ENCODE measurements around the gene GABRG3.
"Not testable (repeated sequence)": the region's sequence is repeated elsewhere in the genome, so short reads cannot be mapped to it uniquely, and the experiment has no call there.

Gene GABRG3

GRCh38 chr15:27182561-27183110 is 211.7 kb downstream of the GABRG3 start:
- ATAC-seq = no peak

DNA sequence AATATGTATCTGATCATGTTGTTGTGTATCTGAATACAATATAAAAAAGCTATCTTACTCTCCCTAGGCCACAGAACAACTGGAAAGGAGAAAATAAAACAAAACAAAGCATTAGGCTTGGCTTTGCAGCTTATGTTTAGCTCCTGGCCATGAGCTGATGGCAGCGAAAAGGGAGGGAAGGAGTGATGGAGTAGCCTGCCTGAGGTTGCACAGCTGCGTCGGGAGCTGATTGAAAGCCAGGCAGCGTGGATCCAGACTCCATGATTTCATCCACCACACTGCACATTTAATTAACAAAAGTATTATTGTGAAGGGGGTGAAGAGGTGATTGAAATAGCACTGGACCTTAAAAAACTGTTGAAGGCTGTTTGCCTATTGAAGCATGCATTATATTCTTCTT is 212.2 kb downstream of the GABRG3 start:
- DNase-seq (no peak), ATAC-seq (no peak)

More at GRCh38 chr15:27182561-27183110, 211.7 kb downstream of the GABRG3 start:
- no peak for DNase-seq

GRCh38 chr15:27191515-27191914 is 220.5 kb downstream of the GABRG3 start:
- not testable (repeated sequence) for ATAC-seq, DNase-seq

DNA sequence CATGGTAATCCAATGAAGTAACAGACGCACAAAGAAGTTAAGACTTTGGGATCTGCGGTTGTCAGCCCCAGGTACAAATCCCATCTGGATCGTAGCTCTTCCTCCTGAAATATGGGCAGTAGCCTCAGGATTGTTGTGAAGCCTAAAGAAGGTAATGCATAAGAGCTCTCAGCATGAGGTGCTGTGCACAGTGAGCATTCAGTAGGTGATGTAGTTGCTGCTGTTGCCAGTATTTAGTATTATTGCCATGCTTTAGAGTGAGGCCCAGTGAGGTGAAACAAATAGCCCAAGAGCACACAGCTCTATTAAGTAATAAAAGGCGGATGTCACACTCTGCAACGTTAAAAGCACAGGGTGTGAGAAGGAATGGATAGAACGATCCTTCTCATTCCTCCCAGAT is 225.7 kb downstream of the GABRG3 start:
- DNase-seq (no peak), ATAC-seq (no peak)

DNA sequence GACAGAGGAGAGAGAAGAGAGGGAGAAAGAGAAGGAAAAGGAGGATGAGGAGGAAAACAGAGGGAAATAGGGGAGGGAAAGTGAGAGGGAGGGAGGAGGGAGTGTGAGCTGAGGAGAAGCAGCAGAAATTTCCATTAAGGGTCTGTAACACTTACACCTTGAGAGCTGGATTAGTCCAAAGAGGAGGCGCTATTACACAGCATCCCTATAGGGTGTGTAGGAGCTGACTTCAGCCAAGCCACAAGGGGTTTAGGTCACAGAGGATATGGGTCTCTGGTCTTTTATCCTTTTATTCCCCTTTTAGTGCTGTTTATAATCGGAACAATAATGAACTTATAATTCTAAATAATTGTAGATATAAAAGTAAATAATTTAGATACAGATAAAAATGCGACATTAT is 230.4 kb downstream of the GABRG3 start:
- DNase-seq (no peak), ATAC-seq (no peak)

DNA sequence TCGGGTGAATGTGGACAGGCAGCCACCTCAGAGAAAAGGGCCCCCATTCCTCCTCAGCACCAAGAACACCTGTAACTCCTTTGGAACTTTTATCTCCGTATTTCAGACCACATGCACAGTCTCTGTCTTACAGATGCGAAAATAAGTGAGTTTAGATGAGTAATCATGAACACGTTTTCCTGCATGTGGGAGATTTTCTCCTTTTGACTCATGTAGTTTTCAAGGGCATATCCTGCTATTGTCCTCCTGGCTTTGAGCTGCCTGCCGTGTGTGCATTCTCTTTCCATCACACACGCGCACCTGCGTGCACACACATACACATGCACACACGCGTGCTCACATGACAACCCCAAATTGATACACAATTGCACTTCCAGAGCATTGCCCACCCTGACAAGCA is 239.2 kb downstream of the GABRG3 start:
- ATAC-seq (no peak), DNase-seq (no peak)

DNA sequence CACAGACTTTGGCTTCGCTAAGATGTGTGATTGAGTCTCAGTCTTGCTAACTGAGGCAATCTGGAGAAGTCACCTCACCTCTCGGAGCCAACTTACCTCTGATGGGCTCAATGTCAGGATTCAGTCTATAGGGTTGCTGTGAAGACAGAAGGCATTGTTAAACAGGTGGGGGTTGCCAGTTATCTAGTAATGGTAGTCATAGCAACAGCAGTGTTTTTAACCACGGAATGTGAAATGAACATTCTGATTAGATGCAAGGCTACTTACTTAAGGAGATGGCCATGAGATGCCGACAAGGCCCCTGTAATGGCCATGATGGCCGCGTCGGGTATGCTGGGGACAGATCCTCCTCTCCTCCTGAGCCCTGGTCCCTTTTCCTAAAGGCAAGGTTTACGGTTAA is 243.1 kb downstream of the GABRG3 start:
- DNase-seq = no peak
- no peak for ATAC-seq

DNA sequence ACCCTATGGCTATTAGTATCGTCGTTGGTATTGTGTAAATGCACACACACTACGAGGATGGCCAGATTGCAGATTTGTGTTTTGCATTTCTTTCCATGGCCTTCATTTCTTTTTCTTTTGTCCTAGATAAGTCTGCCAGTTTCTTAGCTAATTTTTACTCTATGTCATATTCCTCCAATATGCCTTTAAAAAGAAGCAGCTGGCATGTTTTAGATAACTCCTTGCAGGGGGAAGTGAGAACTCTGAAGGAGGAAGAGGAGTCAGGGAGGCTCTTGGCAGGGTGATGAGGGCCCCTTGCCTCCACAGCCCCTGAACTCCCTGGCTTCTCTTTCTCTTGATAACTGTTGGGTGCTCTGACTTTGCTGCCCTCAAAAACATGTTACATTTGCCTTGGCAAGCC is 244.0 kb downstream of the GABRG3 start:
- ATAC-seq = no peak
- no peak for DNase-seq

DNA sequence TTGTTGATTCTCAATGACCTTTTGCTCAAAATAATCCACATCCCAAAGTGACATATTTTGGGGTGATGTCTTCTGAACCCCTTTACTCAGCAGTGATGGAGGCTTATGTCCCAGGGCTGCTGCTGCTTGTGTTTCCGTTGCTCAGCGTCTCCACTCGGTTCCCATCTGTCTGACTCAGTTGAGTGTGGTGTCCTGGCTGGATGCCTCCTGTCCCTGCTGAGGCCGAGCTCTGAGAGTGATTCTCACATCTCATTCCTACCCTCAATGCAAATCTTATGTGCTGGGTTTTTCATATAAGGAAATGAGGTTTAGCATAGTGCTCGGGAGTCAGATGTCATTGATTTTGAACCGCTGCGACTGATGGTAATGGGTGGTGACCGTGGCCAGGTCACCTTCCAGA is 247.4 kb downstream of the GABRG3 start:
- DNase-seq = no peak
- ATAC-seq = no peak

GRCh38 chr15:27219636-27220035 is 248.7 kb downstream of the GABRG3 start:
- ATAC-seq (no peak), DNase-seq (no peak)

DNA sequence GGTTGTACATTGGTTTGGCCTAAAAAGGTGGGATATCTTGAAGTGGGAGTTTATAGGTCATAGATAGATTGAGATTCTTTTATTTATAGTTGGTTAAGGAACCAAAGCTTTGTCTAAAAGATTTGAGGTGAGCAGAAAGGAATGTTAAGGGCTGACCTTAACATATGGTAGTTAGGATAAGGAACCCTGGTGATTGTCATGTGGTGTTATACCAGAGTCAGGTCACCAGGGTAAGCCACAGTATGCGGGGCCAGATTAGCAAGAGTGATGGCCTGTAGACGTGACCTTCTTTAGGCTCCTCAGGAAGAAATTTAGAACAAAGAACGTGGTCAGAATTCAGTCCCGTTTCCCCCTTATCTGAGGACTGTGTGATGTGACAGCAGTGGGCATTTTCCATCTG is 249.2 kb downstream of the GABRG3 start:
- DNase-seq = no peak
- no peak for ATAC-seq

- ATAC-seq (no peak), DNase-seq (no peak)
Measured at GRCh38 chr15:27222479-27222878, 251.5 kb downstream of the GABRG3 start.

DNA sequence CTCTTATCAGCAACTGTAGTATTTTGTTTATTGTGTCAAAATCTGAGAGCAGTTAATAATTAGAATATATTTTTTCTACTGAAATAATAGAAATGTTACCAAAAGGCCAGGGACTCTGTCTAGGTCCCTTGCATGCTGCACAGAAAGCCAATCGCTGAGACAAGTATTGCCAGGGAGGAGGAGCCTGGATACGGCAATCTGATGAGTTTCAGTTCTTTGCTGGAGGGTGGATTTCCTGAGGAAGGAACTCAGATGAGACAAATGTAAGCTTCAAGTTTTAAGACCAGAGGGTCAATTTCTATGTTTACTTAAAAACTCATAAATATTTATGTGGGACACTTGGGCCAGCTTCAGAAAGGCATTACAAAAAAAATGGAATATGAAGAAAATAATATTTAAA is 252.2 kb downstream of the GABRG3 start:
- DNase-seq (no peak), ATAC-seq (no peak)

- DNase-seq (no peak), ATAC-seq (no peak)
Measured at GRCh38 chr15:27231811-27232210, 260.8 kb downstream of the GABRG3 start.

DNA sequence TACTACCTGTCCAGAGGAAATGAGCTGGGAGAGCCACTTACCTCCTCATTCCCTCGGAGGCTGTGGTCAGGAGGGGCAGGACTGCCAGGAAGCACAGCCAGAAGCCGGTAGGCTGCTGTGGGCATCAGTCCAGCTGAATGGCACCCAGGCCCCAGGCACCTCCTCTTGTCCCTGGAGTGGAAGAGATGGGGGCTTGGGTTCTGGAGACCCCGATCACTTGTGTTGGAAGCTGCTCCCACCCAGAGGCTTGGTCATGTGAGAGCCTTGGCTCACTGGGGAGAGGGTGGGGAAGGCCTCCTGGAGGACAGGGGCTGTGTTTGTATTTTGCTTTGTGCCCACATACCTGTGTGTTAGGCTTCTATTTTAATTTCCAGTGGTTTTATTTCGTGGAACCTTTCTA is 261.9 kb downstream of the GABRG3 start:
- no peak for DNase-seq
- ATAC-seq = no peak

DNA sequence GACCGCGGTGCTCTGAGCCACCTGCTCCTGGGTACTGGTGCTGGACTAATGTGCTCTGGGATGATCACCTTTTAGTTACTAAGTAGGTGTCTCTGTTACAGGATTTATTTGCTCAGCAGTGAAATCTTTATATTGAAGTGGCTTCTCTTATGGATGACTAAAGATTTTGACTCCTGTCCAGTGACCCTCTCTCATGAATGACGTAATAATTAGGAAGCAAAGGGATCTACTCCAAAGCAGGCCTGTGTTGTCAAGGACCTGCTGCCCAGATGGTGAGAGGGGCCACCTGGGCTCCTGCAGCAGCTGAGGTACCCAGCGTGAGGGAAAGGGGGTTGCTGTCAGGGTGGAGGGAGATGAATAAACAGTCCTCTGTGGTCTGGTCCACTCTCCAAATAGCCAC is 263.6 kb downstream of the GABRG3 start:
- ATAC-seq (no peak), DNase-seq (no peak)

GRCh38 chr15:27235161-27235560 is 264.2 kb downstream of the GABRG3 start:
- DNase-seq (no peak), ATAC-seq (no peak)

DNA sequence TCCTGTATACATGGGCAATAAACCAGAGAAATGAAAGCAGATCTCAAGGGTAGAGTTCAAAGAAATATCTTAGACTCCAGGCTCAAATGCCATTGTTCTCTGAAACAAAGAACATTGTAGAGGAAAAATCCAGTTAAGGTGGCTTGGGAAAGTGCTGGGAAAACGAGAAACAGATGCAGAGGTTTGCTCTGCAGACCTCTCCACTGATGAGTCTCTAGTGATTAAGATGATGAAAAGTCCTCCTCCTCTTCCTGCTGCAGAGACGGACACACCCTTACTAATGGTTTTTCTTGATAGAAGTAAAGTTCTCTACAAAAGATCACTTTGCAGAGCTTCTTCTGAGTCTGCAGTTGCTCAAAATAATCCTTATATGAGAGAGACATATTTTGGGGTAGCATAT is 264.7 kb downstream of the GABRG3 start:
- DNase-seq = no peak
- no peak for ATAC-seq

DNA sequence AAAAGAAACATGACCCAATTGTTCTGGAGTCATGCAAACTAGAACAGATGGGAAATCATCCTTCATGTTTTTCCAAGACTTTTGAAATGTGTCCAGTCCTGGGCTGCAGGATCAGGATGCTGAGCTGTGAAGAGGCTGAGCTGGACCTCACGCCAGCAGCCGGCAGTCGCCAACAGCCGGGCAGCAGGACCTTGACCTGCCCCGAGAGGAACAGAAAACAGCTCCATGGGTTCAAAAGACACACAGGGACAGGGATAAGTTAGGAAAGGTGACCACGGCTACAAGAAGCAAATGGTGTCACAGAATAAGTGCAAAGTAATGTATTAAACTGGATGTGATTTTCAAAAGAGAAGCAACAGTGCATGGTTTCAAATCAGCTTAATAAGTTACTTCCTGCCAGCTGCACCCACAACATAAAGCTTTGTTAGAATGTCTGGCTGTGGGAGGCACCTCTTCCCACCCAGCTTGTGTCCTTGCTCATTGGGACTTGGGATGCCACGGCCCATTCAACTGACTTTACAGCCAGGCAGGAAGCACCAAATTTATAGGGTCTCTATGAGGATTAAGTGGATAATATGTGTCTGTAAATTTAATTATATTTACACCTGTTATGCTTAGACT is 266.4 kb downstream of the GABRG3 start:
- ATAC-seq (no peak), DNase-seq (no peak)

DNA sequence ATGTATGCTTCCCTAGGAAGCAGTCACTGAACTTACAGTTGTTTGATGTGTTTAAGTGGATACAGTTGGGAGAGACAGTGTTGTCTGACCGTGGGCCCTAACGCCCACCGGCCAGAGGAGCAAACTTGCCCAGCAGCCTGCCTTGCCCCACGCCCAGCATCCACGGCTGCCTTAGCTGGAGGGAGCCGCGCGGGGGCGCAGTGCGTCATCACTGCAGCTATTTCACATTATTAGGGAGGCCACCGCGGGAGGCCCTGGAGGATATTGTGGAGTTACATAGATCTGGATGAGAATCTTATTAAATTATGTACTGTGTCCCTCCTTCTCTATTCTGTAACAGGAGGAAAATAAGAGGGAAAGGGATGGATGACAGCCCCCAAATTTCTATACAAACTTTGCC is 267.2 kb downstream of the GABRG3 start:
- ATAC-seq (no peak), DNase-seq (no peak)

- no peak for ATAC-seq
- no peak for DNase-seq
Measured at GRCh38 chr15:27238707-27239423, 267.9 kb downstream of the GABRG3 start.

DNA sequence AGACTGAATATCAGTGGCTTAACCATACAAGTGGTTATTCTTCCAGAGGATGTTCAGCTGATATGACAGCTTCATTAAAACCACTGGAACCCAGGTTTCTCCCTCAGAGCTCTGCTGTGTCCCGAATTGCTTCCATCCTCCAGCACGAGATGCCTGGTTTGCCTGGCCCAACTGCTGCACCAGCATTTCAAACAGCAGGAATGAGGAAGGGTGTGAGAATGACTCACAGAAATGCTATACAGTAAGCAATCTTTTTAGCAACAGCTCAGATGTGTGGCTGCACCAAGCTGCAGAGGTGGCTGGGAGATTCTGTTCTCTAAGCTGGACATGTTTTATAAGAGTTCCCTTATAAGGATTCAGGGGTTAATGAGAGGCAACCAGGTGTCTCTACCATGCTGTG is 271.0 kb downstream of the GABRG3 start:
- DNase-seq = no peak

DNA sequence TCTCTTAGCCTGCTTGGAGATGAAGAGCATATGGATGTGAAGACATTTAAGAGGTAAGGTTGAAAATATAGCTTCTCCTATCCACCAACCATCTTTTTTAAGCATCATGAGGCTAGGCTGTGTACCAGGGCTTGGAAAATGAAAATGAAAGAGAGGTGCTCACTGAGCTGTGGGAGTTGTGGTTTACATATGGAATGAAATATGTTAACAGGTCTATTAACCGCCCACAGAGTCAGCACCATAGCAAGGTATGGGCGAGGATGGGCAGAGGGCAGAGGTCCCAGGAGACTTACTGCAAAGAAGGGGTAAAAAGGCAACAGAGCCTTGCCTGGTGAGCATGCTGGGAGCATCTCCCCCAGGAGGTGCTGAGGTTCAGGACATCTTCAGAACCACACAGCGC is 273.1 kb downstream of the GABRG3 start:
- ATAC-seq (no peak), DNase-seq (no peak)

More for the DNA sequence above, 271.0 kb downstream of the GABRG3 start:
- no peak for ATAC-seq

GRCh38 chr15:27248251-27248650 is 277.3 kb downstream of the GABRG3 start:
- DNase-seq (no peak), ATAC-seq (no peak)
